HG03457 (cell line): ENCODE measurements around the gene DYSF.

Experiments used
- ATAC-seq: cut with Tn5 transposase; IDR thresholded peaks from one replicate; pipeline ENCODE4 v1.9.1; 2021; ENCODE audit warnings: moderate number of reproducible peaks; ENCODE audit not compliant: unreplicated experiment

DYSF gene

GRCh38 chr2:71668326-71669057 is 215.1 kb downstream of the DYSF start:
- ATAC-seq, result no peak

- ATAC-seq, result no peak
These were observed 215.7 kb downstream of the DYSF start for GRCh38 chr2:71669058-71669456.

- ATAC-seq, result no peak
These were observed 216.5 kb downstream of the DYSF start for GRCh38 chr2:71669628-71670429.

- ATAC-seq, result no peak
These were observed 217.1 kb downstream of the DYSF start for GRCh38 chr2:71670430-71670795.

- ATAC-seq, result no peak
These were observed 218.0 kb downstream of the DYSF start for GRCh38 chr2:71671203-71671854.

- no peak for ATAC-seq
These were observed 218.8 kb downstream of the DYSF start for GRCh38 chr2:71671895-71672825.

GRCh38 chr2:71672826-71673795 is 219.8 kb downstream of the DYSF start:
- no peak for ATAC-seq

GRCh38 chr2:71674158-71674851 is 220.9 kb downstream of the DYSF start:
- ATAC-seq, result no peak

GRCh38 chr2:71675296-71675695 is 221.9 kb downstream of the DYSF start:
- ATAC-seq, result no peak

- no peak for ATAC-seq
These were observed 225.5 kb downstream of the DYSF start for GRCh38 chr2:71678874-71679273.

GRCh38 chr2:71679491-71679890 is 226.1 kb downstream of the DYSF start:
- no peak for ATAC-seq

GRCh38 chr2:71680925-71681324 is 227.6 kb downstream of the DYSF start:
- ATAC-seq, result no peak

GRCh38 chr2:71681626-71682025 is 228.3 kb downstream of the DYSF start:
- ATAC-seq, result no peak

GRCh38 chr2:71682341-71682740 is 229.0 kb downstream of the DYSF start:
- no peak for ATAC-seq

- ATAC-seq, result no peak
These were observed 229.7 kb downstream of the DYSF start for GRCh38 chr2:71683070-71683469.

- no peak for ATAC-seq
These were observed 230.3 kb downstream of the DYSF start for GRCh38 chr2:71683666-71684065.

- no peak for ATAC-seq
These were observed 231.1 kb downstream of the DYSF start for GRCh38 chr2:71684226-71685072.
